SK-N-MC (cell line): ENCODE results near the gene CERS4.

ENCODE experiments used
- DNase-seq: peaks from one replicate; pipeline ENCODE4 v3.0.0-alpha.2; 2011; ENCODE audit warnings: low read depth, low spot score
- H3K27ac ChIP-seq: fragments of 200-600 bp; sonication (generic); 2 replicates; pipeline ENCODE4 v1.5.1; 2016; ENCODE audit warnings: mixed run types
- H3K36me3 ChIP-seq: fragments of 200-600 bp; sonication (generic); 2 replicates; pipeline ENCODE4 v1.6.1; 2017; ENCODE audit warnings: antibody characterized with exemption, low read length, mixed read lengths; ENCODE audit not compliant: insufficient read depth
- H3K4me3 ChIP-seq: fragments of 200-600 bp; sonication (generic); 2 replicates; pipeline ENCODE4 v1.5.1; 2016
- H3K9ac ChIP-seq: fragments of 200-600 bp; sonication (generic); 2 replicates; pipeline ENCODE4 v1.8.0; 2017; ENCODE audit warnings: mixed run types, mixed read lengths; ENCODE audit not compliant: insufficient read length
- H3K9me3 ChIP-seq: fragments of 200-600 bp; sonication (generic); 2 replicates; pipeline ENCODE4 v1.6.1; 2017; ENCODE audit warnings: low read depth, mild to moderate bottlenecking, antibody characterized with exemption, low read length, moderate library complexity, mixed read lengths
- EZH2 ChIP-seq: fragments of 200-600 bp; sonication (generic); IDR thresholded peaks from one replicate; pipeline ENCODE4 v1.6.1; 2017; ENCODE audit warnings: antibody characterized with exemption
- FOXP2 ChIP-seq: optimal IDR thresholded peaks from 2 replicates; pipeline ENCODE3; 2011; ENCODE audit warnings: mild to moderate bottlenecking, moderate library complexity; ENCODE audit not compliant: insufficient read depth; ENCODE audit errors: extremely low read length, control extremely low read depth
- POLR2AphosphoS5 ChIP-seq: IDR thresholded peaks from 2 replicates; pipeline ENCODE4 v1.6.1; 2012; ENCODE audit warnings: mild to moderate bottlenecking, low read depth, low read length, borderline replicate concordance

The CERS4 gene

DNA sequence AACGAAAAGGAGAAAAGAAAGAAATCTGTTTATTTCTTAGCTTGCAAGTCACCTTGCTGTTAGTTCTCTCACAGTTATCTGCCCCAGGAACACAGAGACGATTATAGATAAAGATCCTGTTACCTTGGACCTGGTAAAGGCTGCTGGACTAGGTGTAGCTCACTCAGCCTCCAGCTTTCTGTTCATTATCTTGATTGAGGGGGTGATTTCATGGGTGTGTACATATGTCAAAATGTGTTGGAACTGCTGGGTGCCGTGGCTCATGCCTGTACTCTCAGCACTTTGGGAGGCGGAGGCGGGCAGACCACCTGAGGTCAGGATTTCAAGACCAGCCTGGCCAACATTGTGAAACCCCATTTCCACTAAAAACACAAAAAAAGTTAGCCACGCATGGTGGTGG, 27.9 kb downstream of the CERS4 start:
- Histone ChIP-seq H3K9ac (no peak overlapping the region), H3K9me3 (no peaks in the 10 kb centered on the region), H3K36me3 (no peaks in the 10 kb centered on the region), H3K4me3 (no peak overlapping the region), H3K27ac (no peak overlapping the region)
- DNase-seq = no peak
- no peak for TF ChIP-seq EZH2
- TF ChIP-seq FOXP2 = no peak
- TF ChIP-seq POLR2AphosphoS5 = no peak

DNA sequence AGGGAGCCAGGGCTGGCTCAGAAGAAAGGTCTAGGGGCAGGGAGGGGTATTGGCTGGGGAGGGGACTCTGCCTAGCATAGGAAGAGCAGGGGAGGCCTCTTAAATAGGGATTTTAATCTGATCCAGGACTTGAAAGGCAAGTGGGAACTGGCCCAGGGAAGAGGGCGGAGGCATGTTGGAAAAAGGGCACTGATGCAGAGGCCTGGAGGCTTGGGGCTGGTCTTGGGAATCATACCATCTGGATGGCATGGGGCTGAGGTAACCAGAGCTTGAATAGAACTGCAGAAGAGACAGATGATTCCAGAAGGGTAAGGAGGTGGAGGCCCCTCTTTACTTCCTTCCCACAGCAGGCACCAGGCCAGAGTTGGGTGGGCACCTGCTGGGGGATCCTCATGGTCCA, 29.1 kb downstream of the CERS4 start:
- TF ChIP-seq POLR2AphosphoS5 (no peak), FOXP2 (no peak), EZH2 (no peak)
- Histone ChIP-seq H3K36me3 (no peaks in the 10 kb centered on the region), H3K27ac (no peak overlapping the region), H3K9ac (no peak overlapping the region), H3K4me3 (no peak overlapping the region), H3K9me3 (no peaks in the 10 kb centered on the region)
- DNase-seq = no peak

DNA sequence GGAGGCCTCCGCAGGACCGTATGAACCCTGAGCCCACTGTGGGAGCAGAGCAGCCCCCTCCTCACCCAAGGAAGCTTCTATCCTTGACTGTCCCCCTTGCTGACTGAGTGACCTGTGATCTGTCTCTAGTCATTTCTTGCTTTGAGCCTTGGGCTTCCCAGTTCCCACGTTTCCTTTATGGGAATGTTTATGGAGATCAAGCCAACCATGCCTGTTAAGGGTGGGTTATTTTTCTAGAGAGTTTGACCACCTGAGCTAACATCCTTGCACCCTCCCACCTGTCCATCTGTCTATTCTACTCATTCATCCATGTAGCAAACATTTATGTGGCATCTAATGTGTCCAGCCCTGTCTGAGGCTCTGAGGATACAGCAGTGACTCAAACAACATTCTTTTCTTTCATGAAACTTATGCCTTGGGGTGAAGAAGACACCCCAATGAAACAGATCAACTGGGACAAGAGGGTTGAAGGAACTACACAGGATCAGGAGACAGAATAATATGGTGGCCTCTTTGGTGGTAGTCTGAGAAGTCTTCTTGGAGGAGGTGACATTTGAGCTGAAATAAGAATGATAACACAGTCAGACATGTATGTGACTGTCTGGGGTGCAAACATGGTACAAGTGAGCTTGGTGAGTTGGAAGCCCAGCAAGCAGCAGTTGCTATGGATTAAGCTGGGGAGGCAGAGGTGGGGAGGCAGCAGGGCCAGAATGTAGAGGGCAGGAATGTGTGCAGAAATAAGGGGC, 30.5 kb downstream of the CERS4 start:
- Histone ChIP-seq H3K9ac (no peak overlapping the region), H3K4me3 (no peak overlapping the region), H3K9me3 (no peaks in the 10 kb centered on the region), H3K36me3 (no peaks in the 10 kb centered on the region), H3K27ac (no peak overlapping the region)
- DNase-seq = no peak
- TF ChIP-seq FOXP2 = no peak
- no peak for TF ChIP-seq EZH2
- no peak for TF ChIP-seq POLR2AphosphoS5

- no peak overlapping the region for H3K4me3 ChIP-seq
- no peaks in the 10 kb centered on the region for H3K9me3 ChIP-seq
- TF ChIP-seq POLR2AphosphoS5 (no peak), EZH2 (no peak), FOXP2 (no peak)
- no peak overlapping the region for H3K9ac ChIP-seq
- DNase-seq = no peak
- H3K27ac ChIP-seq = no peak overlapping the region
- no peaks in the 10 kb centered on the region for H3K36me3 ChIP-seq
These were observed 31.4 kb downstream of the CERS4 start for GRCh38 chr19:8240274-8241229.

DNA sequence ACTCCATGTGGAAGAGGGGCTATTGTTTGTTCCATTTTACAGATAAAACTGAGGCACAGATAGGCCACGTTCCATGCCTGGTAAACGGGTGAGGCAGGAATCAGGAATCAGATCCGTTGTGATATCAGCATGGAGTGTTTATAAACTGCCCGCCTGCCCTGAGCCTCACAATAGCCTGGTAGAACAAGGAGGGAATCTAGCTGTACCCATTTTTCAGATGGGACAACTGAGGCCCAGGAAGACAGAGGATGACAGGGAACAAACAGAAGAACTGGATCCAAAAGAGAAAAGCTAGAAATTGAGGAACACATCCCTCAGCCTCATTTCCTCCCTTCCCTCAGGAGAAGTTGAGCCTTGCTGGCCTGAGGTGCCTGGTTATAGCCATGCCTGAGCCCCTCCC, 32.5 kb downstream of the CERS4 start:
- Histone ChIP-seq H3K27ac (no peak overlapping the region), H3K9me3 (no peaks in the 10 kb centered on the region), H3K9ac (no peak overlapping the region), H3K36me3 (no peaks in the 10 kb centered on the region), H3K4me3 (no peak overlapping the region)
- TF ChIP-seq POLR2AphosphoS5 = no peak
- TF ChIP-seq FOXP2 = no peak
- no peak for TF ChIP-seq EZH2
- no peak for DNase-seq

DNA sequence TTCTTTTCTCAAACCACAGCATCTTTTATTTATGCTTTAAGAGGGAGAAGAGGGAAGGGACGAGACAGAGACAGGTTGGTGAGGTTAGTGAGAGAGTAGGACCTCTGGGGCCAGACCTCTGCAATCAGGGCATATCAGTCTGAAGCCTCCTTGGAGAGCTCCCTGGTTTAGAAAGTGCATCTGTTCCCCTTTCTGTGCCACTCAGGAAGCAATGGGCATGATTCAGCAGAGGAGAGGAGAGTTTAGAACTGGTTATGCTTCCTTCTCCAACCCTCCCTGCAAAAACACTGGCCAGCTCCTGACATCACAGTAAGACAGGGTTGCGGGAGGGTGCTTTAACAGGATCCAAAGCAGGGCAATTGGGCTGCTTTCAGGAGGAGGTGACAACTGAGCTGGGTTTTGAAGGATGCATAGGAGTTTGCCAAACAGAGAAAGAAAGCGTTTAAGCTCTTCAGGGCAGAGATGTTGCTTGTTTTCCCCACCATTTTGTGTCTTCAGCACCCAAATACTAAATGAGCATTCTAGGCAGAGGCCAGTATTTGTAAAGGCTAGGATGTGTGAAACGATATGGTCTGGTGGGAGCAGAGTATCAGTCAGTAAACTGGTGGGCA, 33.1 kb downstream of the CERS4 start:
- TF ChIP-seq POLR2AphosphoS5 (no peak), EZH2 (no peak), FOXP2 (no peak)
- Histone ChIP-seq H3K9me3 (no peaks in the 10 kb centered on the region), H3K9ac (no peak overlapping the region), H3K36me3 (no peaks in the 10 kb centered on the region), H3K27ac (no peak overlapping the region), H3K4me3 (no peak overlapping the region)
- DNase-seq = no peak

- Histone ChIP-seq H3K27ac (no peak overlapping the region), H3K36me3 (no peaks in the 10 kb centered on the region)
- TF ChIP-seq FOXP2 (no peak), POLR2AphosphoS5 (no peak), EZH2 (no peak)
These were observed 34.0 kb downstream of the CERS4 start for GRCh38 chr19:8243146-8243545.

GRCh38 chr19:8244442-8244841, 35.3 kb downstream of the CERS4 start:
- H3K9ac ChIP-seq = no peak overlapping the region
- TF ChIP-seq POLR2AphosphoS5 (no peak), FOXP2 (no peak), EZH2 (no peak)
- H3K9me3 ChIP-seq = no peaks in the 10 kb centered on the region
- no peak overlapping the region for H3K4me3 ChIP-seq
- H3K27ac ChIP-seq = no peak overlapping the region
- DNase-seq = no peak
- H3K36me3 ChIP-seq = no peaks in the 10 kb centered on the region

More at GRCh38 chr19:8243146-8243545, 34.0 kb downstream of the CERS4 start:
- no peak overlapping the region for H3K9ac ChIP-seq
- DNase-seq = no peak
- no peak overlapping the region for H3K4me3 ChIP-seq
- H3K9me3 ChIP-seq = no peaks in the 10 kb centered on the region
